Measurements from ENCODE around the gene SH2D5.
"Not testable (repeated sequence)": the region's sequence is repeated elsewhere in the genome, so short reads cannot be mapped to it uniquely, and the experiment has no call there.

SH2D5 gene

DNA sequence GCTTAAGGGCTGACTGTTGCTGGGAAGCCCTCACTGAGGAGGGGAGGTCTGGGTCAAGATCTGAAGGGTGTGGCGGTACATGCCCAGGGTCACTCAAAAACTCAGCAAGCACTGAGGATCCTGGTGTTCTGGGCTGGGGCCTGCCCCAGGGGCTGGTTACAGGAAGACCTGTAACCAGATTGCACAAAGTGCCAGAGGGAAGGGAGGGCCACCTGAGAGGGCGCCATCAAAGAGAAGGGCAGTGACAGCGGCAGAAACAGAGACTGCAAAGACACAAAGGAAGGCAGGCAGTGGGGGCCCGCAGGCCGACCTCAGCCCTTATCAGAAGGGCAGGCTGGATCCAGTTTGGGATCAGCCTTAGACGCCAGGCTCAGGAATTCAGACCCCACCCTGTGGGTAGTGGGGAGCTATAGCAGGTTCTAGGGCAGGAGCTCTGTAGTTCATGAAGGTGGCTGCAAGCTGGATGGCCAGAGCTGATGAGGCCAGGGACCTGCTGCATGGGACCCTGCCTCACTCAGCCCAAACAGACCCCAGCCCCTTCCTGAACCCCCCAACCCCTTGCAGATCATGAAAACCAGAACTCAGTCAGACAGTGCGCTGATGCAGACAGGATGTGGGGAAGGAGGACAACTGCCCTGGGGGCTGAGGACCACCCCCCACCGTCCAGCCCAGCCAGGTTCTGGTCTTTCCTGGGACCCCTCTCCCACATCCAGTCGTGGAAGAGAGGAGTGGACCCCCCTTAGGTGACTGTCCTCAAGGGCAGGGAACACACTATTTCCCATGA, 3.9 kb downstream of the SH2D5 start:
- FAIRE-seq, result no peak

DNA sequence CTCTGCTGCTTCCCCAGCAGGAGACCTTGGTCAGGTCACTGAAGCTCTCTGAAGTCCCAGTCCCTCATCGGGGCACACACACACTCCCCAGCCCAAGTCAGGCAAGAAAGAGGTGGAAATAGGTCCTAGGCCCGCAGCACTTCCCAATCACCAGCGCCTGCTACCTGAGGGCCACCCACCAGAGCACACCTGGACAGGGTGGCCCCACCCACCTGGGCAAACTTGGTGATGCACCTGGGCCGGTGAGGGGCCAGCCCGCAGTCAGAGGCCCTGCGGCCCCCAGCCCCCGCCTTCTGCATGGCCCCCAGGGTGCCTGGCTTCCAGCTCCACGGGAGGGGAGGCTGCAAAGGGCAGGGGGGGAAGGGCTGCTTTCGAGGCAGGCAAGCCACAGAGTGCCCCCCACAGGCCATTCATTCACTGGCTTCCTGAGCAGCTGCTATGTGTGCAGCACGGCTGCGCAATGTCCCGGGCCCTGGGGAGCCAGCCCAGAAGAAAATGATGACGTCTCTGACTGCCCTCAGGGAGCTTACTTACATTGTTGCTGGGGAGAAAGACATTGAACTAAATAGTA, 4.7 kb downstream of the SH2D5 start:
- FAIRE-seq, result no peak

DNA sequence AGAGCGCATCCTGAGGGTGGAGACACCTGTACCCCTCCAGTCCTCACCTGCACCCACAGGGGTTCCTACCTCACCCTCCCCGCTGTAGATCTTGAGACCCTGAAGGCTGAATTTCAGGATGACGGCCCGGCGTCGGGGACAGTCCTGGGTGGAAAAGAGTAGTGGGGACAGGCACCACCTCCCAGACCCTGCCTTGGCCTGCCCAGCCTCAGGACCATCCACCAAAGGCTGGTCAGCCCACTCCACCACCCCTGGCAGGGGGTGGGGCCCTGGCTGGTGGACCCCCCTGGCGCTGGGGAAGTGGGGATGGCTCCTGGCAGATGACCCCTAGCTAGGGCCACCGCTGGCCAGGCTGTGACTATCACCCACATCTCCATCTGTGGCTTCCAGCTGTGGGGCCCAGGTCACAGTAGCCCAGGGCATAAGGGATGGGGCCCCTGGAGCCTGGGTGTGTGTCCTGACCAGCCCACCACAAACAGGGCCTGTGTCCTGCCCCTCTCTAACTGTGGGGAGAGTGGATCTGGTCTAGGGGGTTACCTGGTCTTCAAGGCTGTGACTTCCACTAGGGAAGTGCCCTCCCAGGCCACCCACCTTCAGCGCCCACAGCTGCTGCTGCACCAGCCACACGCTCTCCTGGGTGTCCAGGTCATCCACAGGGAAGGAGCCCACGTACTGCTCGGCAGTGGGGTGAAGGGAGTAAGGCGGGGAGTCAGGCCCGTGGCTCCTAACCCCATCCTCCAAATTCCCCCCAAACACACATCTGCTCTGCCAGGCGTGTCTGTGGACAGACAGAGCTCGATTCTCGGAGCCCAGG, 5.4 kb downstream of the SH2D5 start:
- no peak for FAIRE-seq

DNA sequence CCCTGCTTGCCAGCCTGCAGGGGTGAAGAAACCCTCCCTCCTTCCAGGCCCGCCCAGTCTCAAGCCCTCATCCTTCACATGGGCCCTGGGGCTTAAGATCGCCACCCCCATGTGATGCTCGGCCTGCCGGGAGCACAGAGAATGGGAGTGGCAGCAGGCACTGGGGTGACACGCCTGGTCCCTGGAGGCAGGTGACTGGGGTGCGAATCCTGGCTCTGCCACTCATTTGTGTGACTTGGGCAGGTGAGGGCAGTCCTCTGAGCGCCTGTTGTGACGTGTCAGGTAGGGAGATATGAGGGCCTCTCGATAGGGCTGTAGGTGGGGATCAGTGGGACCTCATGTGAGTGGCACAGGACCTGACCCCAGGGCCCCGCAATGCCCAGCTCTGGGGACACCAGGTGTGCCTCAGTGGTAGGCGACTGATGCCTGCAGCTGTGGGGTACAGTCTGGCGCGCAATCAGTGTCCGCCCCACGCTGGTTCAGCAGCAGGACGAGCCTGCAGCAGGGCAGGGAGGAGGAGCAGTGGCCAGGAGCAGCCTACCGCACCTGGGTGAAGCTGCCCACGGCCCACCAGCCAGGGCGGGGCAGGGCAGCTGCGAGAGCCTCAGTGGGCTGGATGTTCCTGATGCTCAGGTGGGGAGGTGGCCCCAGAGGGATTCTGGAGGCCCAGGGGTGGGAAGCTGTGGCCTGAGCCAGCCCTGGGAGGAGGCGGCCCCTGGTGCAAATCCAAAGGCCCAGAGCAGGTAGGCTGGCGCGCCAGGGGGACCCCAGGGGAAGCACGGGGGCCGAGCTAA, 6.2 kb downstream of the SH2D5 start:
- no peak for FAIRE-seq

DNA sequence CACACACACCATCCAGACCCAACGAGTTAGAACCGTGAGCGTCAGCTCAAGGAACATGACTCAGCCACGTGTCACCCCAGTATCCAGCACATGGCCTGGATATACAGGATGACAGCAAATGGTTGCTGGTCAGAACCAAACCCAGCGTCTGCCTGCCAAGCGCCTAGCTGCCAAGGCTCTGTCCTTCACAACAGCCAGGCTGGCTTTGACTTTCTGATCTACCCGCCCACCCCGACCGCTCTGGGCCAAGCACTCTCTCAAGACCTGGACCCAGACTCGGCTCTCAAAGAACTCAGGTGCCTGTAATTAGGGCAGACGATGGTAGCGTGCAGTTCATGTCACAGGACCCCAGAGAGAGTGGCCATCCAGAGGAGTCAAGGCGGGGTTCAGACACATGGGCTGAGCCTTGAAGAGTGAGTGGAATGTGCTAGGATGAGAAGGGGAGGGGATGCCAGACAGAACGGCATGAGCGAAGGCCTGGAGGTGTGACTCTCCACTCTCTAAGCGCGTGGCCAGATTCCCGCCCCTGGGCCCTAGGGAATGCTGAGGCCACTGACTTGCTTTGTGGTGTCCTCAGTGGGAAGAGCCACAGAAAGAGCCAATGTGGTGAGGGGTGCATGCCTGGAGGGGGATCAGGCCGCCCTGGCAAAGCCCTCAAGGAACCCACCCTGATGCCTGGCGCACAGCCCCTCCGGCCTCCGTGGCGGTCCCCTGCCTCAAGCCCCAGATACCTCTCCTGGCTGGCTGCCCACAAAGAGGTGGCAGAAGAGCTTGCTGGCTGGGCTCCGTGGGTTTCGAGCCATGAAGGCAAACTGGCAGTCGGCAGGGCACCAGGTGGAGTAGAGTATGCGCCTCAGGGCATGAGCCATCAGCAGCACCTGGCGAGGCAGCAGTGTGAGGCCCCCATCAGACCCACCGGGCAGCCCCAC, 7.0 kb downstream of the SH2D5 start:
- no peak for FAIRE-seq

DNA sequence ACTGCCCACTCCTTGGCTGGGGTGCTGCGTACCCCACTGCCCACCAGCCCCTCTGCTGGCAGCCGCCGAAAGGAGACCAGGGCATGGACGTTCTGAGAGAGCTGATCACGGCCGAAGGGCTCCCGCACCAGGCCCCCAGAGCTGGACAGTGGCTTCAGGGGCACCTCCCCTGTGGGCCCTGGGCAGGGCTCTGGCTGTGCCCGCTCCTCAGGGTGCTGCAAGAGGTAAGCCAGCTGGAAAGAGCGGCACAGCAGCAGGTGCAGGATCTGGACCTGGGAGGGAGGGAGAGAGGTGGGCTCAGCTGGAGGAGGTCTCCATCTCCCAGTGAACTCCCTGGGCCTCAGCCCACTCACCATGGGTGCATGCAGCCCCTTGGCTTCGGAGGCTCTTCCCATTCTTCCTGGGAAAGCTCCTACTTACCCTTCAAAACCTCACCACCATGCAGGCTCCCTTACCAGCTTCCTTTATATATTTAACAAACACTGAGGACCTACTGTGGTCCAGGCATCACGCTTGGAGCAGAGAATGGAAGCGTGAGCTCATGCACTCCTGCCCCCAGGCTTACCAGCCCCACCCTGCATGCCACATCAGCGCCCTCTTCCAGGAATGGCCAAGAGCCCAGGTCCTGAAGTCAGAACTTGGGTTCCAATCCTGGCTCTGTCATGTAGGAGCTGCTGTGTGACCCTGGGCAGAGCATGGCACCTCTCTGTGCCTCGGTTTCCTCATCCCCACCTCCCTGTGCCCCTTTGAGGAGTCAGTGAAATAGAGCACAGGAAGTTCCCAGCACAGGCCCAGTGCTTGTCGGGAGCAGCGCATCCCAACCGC, 7.9 kb downstream of the SH2D5 start:
- FAIRE-seq, result no peak

DNA sequence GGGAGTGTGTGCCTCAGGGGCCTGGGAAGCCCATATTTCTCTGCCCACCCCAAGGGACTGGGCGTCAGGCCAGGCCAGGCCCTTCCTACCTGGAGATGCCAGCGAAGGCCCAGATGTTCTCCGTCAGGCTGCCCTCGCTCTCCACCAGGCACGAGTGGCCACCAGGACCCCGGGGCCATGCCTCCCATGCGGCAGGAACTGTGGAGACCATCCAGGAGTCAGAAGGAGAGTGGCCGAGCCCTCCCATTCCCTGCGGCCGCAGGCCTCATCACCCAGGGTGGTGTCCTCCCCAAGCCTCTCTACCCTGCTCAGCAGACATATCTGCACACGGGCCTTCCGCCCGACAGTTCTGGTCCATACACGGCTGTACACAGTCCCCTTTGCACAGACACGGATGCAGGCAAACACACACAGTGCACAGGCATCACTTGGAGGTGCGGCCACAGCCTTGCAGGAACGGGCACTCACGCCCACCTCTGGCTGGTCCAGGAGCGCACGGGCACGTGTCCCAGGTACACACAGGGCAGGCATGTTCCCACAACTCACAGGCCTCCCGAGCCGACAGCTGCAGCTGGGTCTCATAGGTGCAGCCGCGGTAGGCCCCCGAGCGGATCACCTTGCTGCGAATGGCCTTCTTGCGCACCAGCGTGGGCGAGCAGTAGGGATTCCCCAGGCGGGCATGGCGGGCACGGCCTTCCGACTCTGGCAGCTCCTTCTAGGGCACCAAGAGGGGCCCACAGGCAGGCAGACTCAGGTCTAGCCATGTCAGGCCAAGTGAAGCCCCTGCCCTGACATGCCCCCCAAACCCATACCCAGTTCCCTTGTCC, 8.8 kb downstream of the SH2D5 start:
- no peak for FAIRE-seq

DNA sequence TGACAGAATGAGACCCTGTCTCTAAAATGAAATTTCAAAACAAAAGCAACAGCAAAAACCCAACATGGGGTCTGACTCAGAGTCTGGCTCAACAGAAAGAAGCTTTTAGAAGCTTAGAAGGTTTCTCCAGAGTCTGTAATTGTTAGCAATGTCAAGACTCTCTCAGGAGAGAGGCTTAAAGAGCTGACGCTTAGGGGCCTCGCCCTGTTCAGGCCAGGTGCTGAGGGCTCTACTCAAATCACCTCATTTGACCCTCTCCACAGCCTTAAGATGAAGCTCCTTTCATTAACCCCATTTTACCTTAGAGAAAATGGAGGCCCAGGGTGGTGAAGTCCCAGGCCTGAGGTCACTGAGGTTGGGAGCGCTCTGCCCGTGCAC, 9.4 kb downstream of the SH2D5 start:
- FAIRE-seq, result peak; percentile 36

DNA sequence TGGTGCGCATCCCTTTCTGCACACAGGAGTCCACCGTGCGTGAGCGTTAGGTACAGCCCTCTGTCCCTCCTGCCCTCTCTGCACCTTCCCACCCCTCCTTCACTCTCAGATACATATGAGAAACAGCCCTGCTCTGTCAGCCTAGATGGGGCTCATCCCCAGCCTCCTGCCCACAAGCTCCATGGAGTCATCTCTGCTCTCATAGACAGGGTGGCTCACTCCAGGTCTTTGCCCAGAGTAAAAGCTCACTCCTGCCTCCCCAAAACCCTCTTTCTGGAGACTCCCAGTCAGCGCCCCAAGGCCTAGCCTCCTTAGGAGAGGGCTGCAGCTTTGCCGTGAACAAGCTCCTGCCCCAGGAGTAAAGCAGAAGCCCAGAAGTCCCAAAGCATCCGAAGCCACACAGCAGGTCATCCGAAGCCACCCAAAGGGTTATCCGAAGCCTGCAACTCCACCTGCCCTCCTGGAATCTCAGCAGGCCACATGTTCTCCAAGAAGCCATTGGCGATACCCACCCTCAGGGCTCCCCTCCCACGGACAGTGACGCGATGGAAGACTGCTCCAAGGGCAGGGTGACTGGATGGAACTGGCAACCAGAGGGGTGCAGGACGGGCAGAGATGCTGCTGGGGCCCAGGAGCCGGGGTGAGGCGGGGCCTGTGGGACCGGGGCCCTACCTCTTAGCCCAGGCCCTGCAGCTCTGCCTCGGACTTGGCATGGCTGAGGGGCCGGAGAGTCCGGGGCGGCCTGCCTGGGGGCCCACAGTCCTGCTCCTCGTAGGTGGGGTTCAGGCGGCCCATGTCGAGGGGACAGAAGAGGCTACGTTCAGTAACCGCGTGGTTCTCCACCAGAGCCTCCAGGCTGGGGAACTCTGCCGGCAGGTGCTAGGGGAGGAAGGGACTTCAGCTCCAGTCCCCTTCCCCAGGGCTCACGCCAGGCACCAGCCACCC, 11.1 kb downstream of the SH2D5 start:
- no peak for FAIRE-seq

DNA sequence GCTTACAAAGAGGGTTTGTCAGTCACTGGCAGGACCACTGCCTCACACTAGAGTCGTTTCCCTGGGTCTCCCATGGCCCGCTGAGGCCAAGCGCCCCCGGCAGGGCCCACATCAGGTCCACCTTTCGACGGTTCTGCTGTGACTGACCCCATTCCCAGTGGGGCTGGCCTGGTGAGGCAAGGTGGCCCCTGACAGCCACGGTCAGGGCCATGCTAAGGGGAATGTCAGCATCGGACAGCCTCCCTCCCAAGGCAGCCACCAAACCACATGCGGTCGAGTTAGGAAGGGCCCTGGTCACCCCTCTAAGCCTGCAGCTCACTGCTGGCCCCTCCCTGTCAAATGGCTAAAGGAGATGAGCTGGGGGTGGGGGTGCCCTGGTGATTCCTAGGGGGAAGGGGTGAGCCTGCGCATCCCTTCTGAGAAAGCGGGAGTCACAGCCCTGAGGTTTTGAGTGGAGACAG, 11.8 kb downstream of the SH2D5 start:
- FAIRE-seq, result no peak

DNA sequence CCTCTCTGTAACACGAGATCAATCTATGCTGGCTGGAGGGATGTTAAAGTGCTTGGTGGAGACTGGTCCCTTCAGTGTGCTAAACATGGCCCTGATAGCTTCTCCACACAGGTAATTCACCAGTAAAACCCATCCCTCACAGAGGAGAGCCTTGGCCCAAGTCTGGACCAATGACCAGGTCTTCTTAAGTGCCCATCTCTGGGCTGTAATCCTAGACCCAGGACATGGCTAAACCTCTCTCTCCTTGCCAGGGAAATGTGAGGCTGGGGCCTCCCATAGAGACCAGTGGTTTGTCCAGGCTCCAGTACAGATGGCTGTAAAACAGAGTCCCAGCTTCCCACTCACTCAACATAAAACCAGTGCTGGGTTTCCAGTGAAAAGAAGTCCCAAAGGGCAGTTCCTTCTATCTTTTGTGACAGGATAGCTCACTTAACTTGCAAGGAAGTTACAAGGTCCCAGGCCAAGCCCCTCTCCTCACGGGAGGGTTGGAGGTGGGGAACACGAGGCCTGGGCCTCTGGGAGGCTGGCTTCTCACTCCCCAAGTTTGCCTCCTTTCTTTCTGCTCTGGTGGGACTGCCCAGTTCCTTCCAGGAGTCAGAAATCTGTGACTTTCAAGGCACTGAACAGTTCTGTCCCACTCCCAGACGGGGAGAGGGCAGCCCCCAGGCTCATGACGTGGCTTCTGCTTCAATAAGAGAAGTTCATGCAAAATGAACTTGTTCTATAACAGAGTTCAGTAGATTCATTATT, 12.5 kb downstream of the SH2D5 start:
- no peak for FAIRE-seq

DNA sequence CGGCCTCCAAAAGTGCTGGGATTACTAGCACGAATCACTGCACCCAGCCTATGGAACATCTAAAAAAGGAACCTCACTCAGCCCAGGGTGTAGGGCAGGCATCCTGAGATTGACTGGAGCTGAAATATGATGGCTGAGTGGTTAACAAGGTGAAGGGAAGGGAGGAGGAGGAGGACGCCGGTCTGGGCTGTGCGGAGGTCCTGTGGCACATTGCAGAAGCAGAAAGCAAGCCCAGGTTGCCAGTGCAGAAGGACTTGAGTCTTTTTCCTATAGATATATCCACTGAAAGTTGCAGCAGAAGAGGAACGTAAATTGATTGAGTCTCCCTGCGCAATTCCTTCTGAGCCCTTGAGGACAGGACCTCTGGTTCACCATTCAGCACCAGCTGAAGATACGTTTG, 13.2 kb downstream of the SH2D5 start:
- FAIRE-seq, result no peak

DNA sequence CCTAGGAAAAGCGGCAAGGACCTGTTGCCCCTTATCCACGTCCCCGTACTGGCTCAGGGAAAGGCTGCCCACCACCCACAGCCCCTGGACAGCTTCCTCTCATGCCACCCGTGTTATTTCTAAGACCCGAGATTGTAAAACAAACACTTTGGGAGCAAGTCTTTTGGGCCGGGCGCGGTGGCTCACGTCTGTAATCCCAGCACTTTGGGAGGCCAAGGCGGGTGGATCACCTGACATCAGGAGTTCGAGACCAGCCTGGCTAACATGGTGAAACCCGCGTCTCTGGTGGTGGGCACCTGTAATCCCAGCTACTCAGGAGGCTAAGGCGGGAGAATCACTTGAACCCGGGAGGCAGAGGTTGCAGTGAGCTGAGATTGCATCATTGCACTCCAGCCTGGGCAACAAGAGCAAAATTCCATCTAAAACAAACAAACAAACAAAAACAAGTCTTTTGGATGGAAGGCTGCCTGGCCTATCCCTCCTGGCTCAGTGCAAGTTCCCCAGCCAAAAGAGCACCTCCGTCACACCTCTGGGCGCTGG, 14.1 kb downstream of the SH2D5 start:
- FAIRE-seq, result not testable (repeated sequence)

DNA sequence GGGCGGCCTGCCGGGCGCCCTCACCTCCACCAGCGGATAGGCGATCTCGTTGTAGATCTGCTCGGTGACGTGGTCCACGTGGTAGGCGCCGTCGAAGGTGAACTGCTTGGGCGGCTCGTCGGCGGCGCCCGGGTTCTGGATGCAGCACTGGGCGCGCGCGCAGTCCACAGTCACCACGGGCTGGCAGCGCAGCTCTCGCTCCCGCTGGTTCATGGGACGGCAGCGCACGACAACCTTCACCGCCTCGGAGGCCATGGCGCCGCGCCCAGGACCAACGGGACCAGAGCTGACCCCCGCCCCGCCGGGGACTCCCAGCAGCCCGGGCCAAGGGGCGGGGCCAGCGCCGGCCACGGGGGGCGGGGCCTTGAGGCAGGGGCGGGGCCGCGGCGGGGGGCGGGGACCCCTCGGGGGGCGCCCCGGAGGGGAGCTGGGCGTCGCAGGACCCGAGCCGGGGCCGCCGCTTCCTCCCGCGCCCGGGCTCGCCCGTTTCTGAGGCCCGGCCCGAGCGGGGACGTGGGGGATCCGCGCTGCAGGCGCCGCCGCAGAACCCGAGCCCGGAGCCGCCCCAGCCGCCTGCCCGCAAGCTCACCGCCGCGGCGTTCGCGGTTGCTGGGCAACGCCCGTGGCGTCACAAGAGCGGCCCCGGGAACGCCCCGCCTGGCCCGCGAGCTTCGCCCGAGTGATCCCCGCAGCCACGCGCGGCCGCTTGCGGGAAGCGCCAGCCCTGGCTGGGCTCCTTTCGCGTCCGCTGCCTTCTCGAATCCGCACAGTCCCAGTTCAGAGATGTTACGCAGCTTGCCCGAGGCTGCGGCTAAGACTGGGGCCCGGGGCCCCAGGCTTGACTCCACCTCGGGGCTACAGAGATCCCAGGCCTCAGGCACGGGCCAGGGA, 14.8 kb downstream of the SH2D5 start, which contains the start of gene KIF17:
KIF17 (minus strand) TSS at position 556 of the 891 bp plus-strand sequence; CDS start at position 255, 301 bp downstream.
- no peak for FAIRE-seq

DNA sequence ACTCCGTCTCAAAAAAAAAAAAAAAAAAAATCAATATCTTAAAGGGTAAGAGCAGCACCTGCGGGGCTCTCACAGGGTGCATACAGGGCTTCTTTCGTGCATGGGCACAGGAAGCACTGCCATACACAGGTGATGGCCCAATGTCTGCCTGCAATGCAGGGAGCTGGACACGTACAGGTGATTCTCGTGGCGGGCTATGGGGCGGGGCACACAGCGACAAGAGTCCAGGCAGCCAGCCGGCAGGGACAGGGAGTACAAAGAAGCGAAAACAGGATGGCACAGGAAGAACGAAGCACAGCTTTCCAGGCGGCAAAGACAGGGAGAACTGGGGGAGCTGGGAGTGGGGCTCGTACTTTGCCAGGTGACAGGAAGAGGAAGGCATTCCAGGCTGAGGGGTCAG, 16.3 kb downstream of the SH2D5 start:
- no peak for FAIRE-seq

DNA sequence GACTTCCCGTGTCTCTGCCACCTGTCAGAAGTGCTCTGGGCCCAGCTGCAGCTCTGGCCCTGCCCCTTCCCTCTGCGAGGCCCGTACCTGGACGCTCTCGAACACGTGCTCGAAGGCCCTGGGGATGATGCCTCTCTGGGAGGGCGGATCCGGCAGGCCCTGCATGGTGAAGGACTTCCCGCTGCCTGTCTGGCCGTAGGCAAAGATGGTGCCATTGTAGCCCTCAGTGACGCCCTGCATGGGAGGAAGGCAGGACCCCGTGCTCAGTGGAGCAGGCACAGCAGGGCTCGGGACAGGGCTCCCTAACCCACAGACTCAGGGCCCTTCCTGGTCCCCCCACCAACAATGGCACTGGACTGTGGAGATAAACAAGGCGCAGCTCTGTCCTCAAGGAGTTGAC, 17.1 kb downstream of the SH2D5 start:
- FAIRE-seq, result no peak

DNA sequence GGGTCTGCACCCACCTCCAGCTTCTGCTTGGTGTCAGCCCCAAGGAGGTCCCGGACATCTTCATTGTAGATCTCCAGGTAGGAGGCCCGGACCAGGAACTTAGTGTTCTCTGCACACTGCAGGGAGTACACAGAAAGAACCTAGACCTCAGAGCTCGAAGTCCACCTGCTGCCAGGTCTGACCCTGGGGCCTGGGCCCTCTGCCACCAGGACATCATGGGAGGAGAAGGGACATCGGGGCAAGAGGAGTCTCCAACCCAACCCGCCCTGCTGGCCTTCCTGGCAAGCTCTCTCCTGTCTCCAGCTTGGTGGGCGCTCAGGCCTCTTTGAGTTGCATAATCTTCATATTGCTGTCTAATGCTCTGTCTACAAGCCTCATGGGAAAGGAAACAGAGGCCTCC, 19.1 kb downstream of the SH2D5 start:
- FAIRE-seq, result no peak
